Stimulated activated CD4-positive, alpha-beta T cell treated with anti-CD3 and anti-CD28 coated beads, Interleukin-2, amount 100 ng/mL, for 24 hours (primary cell): Measurements from ENCODE around the gene GALNT16.
"Not testable (repeated sequence)": the region's sequence is repeated elsewhere in the genome, so short reads cannot be mapped to it uniquely, and the experiment has no call there.

Experiments
- DNase-seq, 2 donors: peaks; one replicate each; pipeline ENCODE4 v3.0.0-alpha.2; 2020

GALNT16 gene

DNA sequence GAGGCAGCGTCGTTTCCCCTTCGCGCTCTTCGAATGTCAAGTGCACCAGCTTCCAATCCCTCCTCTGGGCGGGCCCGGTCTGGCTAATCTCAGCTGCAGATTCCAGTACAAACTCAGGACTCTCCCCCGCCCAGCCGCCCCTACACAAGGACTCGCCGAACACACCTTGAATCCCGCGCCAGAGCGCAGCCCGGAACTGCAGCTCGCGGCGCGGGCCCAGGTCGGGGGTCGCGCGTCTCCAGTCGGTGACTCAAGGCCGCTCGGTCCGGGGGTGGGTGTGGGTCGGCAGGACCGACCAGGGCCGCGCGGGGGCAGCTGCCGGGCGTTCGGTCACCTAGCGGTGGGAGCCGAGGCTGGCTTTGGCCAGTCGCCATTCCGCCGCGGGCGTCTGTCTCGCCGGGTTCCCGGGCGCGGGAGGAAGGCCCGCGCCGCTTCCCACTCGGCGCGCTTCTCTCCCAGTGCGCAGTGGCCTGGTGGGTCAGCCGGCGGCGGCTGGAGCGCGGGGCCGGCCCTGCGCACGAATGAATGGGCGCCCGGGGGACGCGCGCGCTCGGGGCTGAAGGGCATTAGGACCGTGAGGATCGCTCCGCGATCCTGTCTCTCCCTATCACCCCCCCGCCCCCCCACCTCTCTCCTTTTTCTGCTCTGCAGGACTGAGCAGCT is at the start of gene GALNT16:
GALNT16 (plus strand) TSS at position 632 of the 663 bp plus-strand sequence. CDS start 133 bp downstream, outside the sequence.
- peak in 1 of 2 donors; percentile 7 for DNase-seq

DNA sequence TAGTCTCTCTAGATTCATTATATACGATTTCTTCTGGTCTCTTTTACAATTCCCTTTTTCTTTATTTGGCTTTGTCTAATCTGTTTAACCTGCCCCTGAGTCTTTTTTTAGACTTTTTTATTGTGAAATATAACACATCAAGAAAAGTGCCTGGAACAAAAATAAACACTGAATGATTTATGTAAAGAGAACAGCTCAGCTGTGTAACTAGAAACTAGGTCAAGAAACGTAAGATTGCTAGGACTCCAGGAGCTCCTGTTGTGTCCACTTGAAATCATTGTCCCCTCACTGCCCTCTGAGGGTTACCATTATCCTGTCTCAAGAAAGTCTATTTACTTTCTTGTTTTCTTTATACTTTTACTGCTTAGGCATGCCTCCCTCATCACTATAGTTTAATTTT is 45.6 kb upstream of the GALNT16 start:
- DNase-seq, result no peak

- DNase-seq, result not testable (repeated sequence)
Observed at GRCh38 chr14:69217663-69218062, 42.3 kb upstream of the GALNT16 start.

GRCh38 chr14:69224946-69225345 is 35.0 kb upstream of the GALNT16 start:
- no peak for DNase-seq

DNA sequence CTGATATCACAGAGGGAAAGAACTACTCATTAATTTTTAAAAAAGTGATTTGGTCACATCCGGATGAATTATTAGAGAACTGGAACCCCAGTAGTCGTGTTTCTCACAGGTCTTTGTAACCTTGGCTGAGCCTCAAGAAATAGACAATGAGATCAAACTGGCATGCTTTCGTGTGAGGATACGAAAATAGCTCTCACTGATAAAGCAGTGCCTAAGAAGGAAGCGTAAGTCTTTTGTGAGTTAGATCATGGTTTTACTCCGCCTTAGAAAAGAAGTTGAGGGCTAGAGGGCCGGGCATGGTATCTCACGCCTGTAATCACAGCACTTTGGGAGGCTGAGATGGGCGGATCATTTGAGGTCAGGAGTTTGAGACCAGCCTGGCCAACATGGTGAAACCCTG is 33.8 kb upstream of the GALNT16 start:
- DNase-seq, result no peak

DNA sequence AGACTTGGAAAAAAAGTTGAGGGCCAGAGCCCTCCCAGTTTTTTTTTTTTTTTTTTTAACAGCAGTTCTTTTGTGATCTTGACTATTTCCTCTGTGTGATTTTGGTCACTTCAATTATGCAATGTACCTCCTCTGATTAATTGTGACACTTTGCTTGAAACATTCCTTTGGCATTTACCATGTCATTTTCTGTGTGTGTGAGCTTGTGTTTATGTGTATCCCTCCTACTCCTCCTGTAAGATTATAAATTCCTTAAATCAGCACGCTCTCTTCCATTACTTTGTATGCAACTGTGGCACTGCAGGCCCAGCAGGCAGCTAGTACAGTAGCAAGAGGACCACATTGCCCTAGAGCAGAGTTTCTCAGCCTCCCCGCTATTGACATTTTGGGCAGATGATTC is 33.2 kb upstream of the GALNT16 start:
- no peak for DNase-seq

DNA sequence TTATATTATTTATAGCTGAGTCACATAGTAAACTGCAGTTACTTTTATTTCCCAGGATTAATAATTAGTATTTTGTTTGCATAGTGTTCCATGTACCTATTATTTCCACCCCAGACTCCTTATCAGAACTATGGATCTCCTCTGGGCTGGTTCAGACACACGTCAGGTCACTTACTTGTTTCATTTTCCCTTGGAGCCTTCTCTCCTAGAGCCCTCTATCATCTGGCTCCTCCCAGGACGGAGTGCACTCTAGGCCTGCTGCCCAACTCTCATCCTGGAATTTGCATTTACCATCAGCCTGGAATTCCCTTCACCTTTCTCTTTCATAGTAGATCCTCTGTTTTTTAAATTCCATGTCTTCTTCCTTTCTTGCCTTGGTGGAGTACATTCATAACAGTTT is 28.5 kb upstream of the GALNT16 start:
- DNase-seq, result no peak

- DNase-seq, result no peak
Observed at GRCh38 chr14:69232388-69232787, 27.6 kb upstream of the GALNT16 start.

- DNase-seq, result no peak
Observed at GRCh38 chr14:69234106-69234505, 25.9 kb upstream of the GALNT16 start.

- no peak for DNase-seq
Observed at GRCh38 chr14:69235708-69236107, 24.2 kb upstream of the GALNT16 start.

DNA sequence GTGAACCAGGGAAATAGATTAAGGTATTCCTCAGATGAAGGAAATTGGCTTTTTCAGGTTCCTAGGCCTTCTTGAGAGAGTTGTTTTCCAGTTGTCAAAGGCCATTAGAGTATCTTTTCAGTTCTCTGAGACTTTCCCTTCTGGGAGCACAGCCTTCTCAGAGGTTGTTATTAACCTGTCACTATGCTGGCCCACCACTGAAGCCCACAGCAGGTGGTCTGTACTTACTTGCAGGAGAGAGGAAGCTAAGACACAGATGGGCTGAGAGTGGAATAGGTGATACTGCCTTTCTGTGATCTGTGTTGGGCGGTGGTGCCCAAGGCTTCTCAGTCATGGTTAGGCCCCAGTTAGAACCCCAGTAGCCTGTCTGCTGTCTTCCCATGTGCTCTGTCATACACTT is 22.8 kb upstream of the GALNT16 start:
- DNase-seq, result no peak

GRCh38 chr14:69237584-69237983 is 22.4 kb upstream of the GALNT16 start:
- DNase-seq, result no peak

GRCh38 chr14:69238883-69239282 is 21.1 kb upstream of the GALNT16 start:
- no peak for DNase-seq

DNA sequence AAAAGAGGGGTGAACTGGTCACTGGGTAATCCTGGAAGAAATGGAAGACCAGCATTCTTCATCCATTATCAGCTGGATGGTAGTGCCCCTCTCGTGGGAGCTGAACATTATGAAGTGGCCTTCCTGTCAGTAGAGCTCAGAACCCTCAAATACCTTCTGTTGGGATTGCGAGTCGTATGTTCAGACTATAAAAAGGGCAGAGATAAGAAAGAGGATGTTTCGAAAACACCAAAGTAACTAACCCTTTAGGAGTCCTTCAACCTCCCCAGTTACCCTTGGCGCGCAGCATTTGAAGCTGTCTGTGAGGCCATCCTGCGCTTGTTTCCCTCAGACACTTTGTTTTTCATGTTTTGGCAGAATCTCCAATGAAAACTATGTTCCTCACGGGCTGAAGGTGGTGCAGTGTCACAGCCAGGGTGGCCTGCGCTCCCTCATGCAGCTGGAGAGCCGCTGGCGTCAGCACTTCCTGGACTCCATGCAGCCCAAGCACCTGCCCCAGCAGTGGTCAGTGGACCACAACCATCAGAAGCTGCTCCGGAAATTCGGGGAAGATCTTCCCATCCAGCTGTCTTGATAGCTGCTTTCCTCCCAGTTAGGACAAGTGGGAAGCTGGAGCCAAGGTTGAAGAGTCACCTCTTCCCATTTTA is 19.3 kb upstream of the GALNT16 start:
- no peak for DNase-seq

GRCh38 chr14:69241577-69241976 is 18.4 kb upstream of the GALNT16 start:
- DNase-seq, result no peak

DNA sequence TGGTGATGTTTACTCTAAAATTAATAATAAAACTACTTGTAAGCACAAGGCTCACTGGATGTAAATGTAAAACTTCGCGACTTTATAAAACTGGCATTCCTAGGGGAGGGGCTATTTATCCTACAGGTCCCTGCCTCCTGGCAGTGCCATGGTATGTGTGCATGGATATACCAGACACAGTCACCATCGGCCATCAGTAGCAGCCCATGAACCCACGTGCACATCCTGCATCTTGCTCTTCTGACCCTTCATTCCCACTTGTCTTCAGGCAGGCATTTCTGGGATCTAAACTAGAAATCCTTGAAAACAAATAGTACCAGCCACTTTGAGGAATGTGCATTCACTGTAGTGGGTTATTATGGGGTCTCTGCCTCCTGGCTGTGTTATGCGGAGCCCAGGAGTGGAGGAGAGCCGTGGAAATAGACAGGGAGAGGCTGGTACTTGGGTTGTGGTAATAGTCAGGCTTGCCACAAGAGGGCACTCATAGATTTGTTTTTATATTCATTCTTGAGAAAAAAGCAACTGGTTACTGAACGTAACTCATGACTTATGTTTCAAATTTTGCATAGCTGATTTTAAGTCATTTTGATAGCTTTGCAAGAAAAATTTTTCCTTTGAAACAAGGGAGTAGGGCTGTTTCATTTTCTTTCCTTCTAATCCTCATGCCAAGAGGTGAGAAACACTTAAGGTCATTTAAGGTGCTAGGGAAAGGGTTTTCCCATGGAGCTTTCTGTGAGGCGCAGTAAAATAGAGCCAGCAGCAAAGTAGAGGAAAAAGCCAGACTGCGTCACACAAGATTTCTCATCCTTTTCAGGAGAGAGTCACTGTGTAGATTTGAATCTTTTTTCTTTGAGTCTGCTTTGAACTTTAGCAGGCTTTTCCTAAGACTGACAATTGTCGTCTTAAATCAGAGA is 17.4 kb upstream of the GALNT16 start:
- DNase-seq, result peak; percentile 47 to 65

DNA sequence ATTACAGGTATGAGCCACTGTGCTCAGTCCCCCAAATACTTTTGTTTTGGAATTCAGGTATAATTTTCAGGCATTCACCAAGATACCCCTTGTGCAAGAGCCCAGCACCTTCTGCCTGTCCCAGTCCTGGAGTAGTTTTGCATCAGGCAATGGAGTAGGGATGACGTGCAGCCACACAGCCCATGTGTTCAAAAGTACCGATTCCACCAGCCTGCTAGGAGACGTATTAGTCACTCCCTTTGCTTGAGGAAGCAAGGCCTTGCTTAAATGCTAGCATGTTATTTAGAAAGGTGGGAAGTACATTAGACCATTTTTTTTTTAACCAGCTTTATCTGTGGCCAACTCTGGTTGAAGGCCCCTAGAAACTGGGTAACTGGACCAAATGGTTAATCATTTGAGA is 15.0 kb upstream of the GALNT16 start:
- DNase-seq, result no peak

GRCh38 chr14:69246331-69246730 is 13.6 kb upstream of the GALNT16 start:
- DNase-seq, result no peak

DNA sequence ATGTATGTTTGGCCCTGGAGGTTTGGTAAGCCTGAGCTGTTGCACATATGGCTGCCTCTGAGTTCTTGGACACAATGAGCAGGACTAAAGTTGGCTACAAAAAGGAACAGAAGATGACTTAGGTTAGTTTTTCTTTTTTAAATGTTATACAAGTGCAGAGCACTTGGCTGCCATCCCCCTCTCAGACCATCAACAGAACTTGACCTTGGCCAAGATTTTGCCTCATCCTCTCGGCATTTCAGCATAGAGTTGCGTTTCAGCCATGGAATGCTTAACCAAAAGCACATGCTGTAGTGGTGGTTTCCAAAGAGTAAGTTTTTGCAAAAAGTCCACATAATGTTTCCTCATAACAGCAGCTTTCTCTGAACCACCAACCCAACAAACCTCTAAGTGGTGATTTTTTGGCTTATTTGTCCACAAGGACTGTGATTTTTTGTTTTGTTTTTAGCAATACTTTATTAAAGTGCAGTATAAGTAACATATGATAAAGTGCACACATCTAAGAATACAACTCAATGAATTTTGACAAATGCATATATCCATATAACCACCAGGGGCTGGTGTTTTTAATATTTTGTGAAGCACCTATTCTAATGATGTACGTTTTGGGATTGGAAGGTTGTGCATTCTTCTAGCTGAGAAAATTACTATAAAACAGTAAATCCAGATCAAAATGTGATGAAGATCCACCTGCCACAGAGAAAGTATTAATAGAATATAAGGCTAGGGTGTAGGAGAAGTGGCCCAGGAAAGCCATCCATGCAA is 12.1 kb upstream of the GALNT16 start:
- no peak for DNase-seq

GRCh38 chr14:69249603-69250002 is 10.4 kb upstream of the GALNT16 start:
- no peak for DNase-seq

- no peak for DNase-seq
Observed at GRCh38 chr14:69252851-69253250, 7.1 kb upstream of the GALNT16 start.

DNA sequence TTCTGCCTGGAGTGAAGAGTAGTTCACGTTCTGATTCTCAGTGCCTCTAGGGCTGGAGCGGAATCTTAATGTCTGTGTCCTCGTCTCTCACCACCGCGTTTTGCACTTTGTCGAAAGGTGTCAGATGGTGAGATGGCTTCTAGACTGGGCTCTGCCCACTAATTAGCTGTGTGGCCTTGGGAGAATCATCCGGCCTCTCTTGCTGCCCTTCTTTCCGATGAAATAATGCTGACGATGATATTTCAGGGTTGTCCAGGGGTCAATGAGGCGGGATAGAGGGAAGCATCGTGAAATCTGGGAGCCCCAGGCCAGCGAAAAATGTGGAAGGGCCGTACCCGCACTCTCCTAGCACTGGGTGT is 811 bp upstream of the GALNT16 start:
- DNase-seq, result no peak
